ENCODE measurements around the gene MAPK8IP3.

DNA sequence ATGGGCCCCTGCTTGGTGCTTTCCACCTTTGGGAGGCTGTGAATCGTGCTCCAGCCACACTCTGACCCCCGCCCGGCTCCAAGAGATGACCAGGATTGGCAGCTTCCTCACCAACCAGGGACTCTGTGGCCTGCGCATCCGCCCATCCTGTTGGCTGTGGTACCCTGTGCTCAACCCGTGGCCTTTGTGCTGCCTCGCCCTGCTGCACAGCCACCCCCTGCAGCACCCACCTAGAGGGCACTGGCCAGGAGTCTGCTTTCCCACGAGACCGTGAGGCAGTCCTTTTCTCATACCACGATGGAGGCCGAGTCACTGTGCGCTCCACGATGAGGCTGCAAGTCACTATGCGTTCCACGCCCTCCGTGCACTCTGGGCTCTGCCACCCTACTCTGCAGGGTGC lies 46.0 kb downstream of the MAPK8IP3 start:
- TF ChIP-seq, protein P1, sequence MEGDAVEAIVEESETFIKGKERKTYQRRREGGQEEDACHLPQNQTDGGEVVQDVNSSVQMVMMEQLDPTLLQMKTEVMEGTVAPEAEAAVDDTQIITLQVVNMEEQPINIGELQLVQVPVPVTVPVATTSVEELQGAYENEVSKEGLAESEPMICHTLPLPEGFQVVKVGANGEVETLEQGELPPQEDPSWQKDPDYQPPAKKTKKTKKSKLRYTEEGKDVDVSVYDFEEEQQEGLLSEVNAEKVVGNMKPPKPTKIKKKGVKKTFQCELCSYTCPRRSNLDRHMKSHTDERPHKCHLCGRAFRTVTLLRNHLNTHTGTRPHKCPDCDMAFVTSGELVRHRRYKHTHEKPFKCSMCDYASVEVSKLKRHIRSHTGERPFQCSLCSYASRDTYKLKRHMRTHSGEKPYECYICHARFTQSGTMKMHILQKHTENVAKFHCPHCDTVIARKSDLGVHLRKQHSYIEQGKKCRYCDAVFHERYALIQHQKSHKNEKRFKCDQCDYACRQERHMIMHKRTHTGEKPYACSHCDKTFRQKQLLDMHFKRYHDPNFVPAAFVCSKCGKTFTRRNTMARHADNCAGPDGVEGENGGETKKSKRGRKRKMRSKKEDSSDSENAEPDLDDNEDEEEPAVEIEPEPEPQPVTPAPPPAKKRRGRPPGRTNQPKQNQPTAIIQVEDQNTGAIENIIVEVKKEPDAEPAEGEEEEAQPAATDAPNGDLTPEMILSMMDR (IDR thresholded peaks at IDR 0.05): no peak
- TF ChIP-seq EZH2 (IDR thresholded peaks at IDR 0.05; ENCODE audit: borderline replicate concordance, insufficient read depth, low read depth, low read length, poor library complexity, severe bottlenecking): no peak
